ENCODE data around the gene GCH1.

DNA sequence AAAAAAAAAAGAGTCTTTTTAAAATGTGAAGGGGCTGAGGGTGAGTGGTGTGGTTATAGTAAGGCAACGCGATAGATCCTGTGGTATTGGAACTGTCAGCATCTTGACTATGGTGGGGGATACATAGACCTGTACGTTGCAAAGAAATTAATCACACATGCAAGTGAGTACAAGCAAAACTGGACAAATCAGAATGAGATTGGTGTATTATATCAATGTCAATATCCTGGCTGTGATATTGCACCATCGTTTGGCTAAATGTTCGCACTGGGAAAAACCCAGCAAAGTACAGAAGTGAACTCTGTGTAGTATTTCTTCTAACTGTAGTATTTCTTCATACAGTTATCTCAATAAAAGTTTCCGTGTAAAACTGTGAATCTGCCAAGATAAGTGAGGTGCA, 67.9 kb downstream of the GCH1 start:
- TF ChIP-seq, protein P1, sequence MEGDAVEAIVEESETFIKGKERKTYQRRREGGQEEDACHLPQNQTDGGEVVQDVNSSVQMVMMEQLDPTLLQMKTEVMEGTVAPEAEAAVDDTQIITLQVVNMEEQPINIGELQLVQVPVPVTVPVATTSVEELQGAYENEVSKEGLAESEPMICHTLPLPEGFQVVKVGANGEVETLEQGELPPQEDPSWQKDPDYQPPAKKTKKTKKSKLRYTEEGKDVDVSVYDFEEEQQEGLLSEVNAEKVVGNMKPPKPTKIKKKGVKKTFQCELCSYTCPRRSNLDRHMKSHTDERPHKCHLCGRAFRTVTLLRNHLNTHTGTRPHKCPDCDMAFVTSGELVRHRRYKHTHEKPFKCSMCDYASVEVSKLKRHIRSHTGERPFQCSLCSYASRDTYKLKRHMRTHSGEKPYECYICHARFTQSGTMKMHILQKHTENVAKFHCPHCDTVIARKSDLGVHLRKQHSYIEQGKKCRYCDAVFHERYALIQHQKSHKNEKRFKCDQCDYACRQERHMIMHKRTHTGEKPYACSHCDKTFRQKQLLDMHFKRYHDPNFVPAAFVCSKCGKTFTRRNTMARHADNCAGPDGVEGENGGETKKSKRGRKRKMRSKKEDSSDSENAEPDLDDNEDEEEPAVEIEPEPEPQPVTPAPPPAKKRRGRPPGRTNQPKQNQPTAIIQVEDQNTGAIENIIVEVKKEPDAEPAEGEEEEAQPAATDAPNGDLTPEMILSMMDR (IDR thresholded peaks at IDR 0.05), result no peak
- no peak for TF ChIP-seq POLR2AphosphoS5 (IDR thresholded peaks at IDR 0.05)
- TF ChIP-seq POLR2A (IDR thresholded peaks at IDR 0.05), result no peak

Measured in transverse colon (tissue), 4 donors.